ES-I3 (cell line): ENCODE measurements around the gene PLA2G6.

ENCODE experiments used
- H3K36me3 ChIP-seq: 2 replicates; pipeline ENCODE4 v1.6.1; 2013; ENCODE audit warnings: mild to moderate bottlenecking, low read length, control low read depth, moderate library complexity; ENCODE audit not compliant: insufficient read depth
- H3K4me1 ChIP-seq: 2 replicates; pipeline ENCODE4 v1.6.1; 2013; ENCODE audit warnings: mild to moderate bottlenecking, control low read depth, low read length; ENCODE audit not compliant: insufficient read depth
- H3K9ac ChIP-seq: 2 replicates; pipeline ENCODE4 v1.6.1; 2013; ENCODE audit warnings: low read depth, mild to moderate bottlenecking, low read length, moderate library complexity
- H3K9me3 ChIP-seq: 2 replicates; pipeline ENCODE4 v1.6.1; 2013; ENCODE audit warnings: mild to moderate bottlenecking, low read length, moderate library complexity; ENCODE audit not compliant: control insufficient read depth, insufficient read depth

The PLA2G6 gene

GRCh38 chr22:38203855-38204514, 22.4 kb upstream of the PLA2G6 start:
- no peaks in the 10 kb centered on the region for H3K9me3 ChIP-seq
- H3K9ac ChIP-seq: peak overlapping the region; percentile 79; the same call in 1 of the 2 replicates
- H3K36me3 ChIP-seq: no peaks in the 10 kb centered on the region
- H3K4me1 ChIP-seq: no peaks in the 10 kb centered on the region; the same call in 1 of the 2 replicates

- Histone ChIP-seq H3K4me1 (no peaks in the 10 kb centered on the region; the same call in 1 of the 2 replicates), H3K36me3 (no peaks in the 10 kb centered on the region), H3K9me3 (no peaks in the 10 kb centered on the region), H3K9ac (peak overlapping the region; percentile 79)
Observed at GRCh38 chr22:38203090-38203810, 21.6 kb upstream of the PLA2G6 start.

GRCh38 chr22:38202437-38203089, 20.9 kb upstream of the PLA2G6 start:
- no peaks in the 10 kb centered on the region for H3K36me3 ChIP-seq
- no peaks in the 10 kb centered on the region for H3K9me3 ChIP-seq
- peak overlapping the region; percentile 79 for H3K9ac ChIP-seq
- no peaks in the 10 kb centered on the region; the same call in 1 of the 2 replicates for H3K4me1 ChIP-seq

- no peaks in the 10 kb centered on the region; the same call in 1 of the 2 replicates for H3K4me1 ChIP-seq
Observed at GRCh38 chr22:38201711-38202436, 20.2 kb upstream of the PLA2G6 start, which contains the start of gene MAFF. Gene MAFF, plus strand, starts transcription at chr22:38201994. Its CDS starts 11,860 bp downstream, at chr22:38213854.

GRCh38 chr22:38201371-38201710, 19.7 kb upstream of the PLA2G6 start:
- Histone ChIP-seq H3K9me3 (no peaks in the 10 kb centered on the region), H3K9ac (peak overlapping the region; percentile 78), H3K4me1 (no peaks in the 10 kb centered on the region; the same call in 1 of the 2 replicates), H3K36me3 (no peaks in the 10 kb centered on the region)

More at GRCh38 chr22:38201711-38202436, 20.2 kb upstream of the PLA2G6 start, which contains the start of gene MAFF:
- Histone ChIP-seq H3K9ac (peak within 1 kb of the TSS; percentile 79), H3K36me3 (no peaks in the 10 kb centered on the region), H3K9me3 (no peaks in the 10 kb centered on the region)

- H3K4me1 ChIP-seq: no peaks in the 10 kb centered on the region; the same call in 1 of the 2 replicates
Observed at GRCh38 chr22:38199826-38200559, 18.4 kb upstream of the PLA2G6 start.

GRCh38 chr22:38196791-38197419, 15.3 kb upstream of the PLA2G6 start:
- no peaks in the 10 kb centered on the region for H3K9me3 ChIP-seq
- H3K4me1 ChIP-seq: no peaks in the 10 kb centered on the region; the same call in 1 of the 2 replicates
- no peak overlapping the region for H3K9ac ChIP-seq
- H3K36me3 ChIP-seq: no peaks in the 10 kb centered on the region

More at GRCh38 chr22:38199826-38200559, 18.4 kb upstream of the PLA2G6 start:
- H3K9ac ChIP-seq: no peak overlapping the region
- H3K36me3 ChIP-seq: no peaks in the 10 kb centered on the region
- H3K9me3 ChIP-seq: no peaks in the 10 kb centered on the region

- Histone ChIP-seq H3K36me3 (no peaks in the 10 kb centered on the region), H3K9ac (no peak overlapping the region), H3K9me3 (no peaks in the 10 kb centered on the region), H3K4me1 (no peaks in the 10 kb centered on the region; the same call in 1 of the 2 replicates)
Observed at GRCh38 chr22:38193580-38193979, 11.9 kb upstream of the PLA2G6 start.

GRCh38 chr22:38192475-38192863, 10.8 kb upstream of the PLA2G6 start:
- Histone ChIP-seq H3K9ac (no peak overlapping the region), H3K4me1 (no peaks in the 10 kb centered on the region; the same call in 1 of the 2 replicates), H3K9me3 (no peaks in the 10 kb centered on the region), H3K36me3 (no peaks in the 10 kb centered on the region)

- Histone ChIP-seq H3K9ac (no peak overlapping the region), H3K9me3 (no peaks in the 10 kb centered on the region), H3K4me1 (no peaks in the 10 kb centered on the region; the same call in 1 of the 2 replicates), H3K36me3 (no peaks in the 10 kb centered on the region)
Observed at GRCh38 chr22:38191731-38192474, 10.3 kb upstream of the PLA2G6 start.

GRCh38 chr22:38191055-38191454, 9.4 kb upstream of the PLA2G6 start:
- Histone ChIP-seq H3K4me1 (no peaks in the 10 kb centered on the region), H3K36me3 (no peaks in the 10 kb centered on the region), H3K9me3 (no peaks in the 10 kb centered on the region), H3K9ac (no peak overlapping the region)

GRCh38 chr22:38190581-38190980, 9.0 kb upstream of the PLA2G6 start:
- Histone ChIP-seq H3K36me3 (no peaks in the 10 kb centered on the region), H3K9me3 (no peaks in the 10 kb centered on the region), H3K4me1 (no peaks in the 10 kb centered on the region), H3K9ac (no peak overlapping the region)
